Skeletal muscle tissue (tissue), 4 donors: ENCODE measurements around the gene KCNA5. TPM values are rescaled to one million over a fixed set of nuclear protein-coding genes. Genes with fewer than 3 reads are reported as not detected.

Source experiments
- H3K27ac ChIP-seq: one replicate; pipeline ENCODE4 v1.7.0; 2013; ENCODE audit warnings: mild to moderate bottlenecking, low read depth, low read length, inconsistent platforms
- H3K27me3 ChIP-seq, 3 donors: one replicate each; pipeline ENCODE4 v1.7.0; 2013; ENCODE audit warnings: low read length in 3 of 3; ENCODE audit not compliant: control insufficient read depth in 3 of 3, insufficient read depth in 3 of 3
- H3K36me3 ChIP-seq, 3 donors: one replicate each; pipeline ENCODE4 v1.7.0; 2013; ENCODE audit warnings: low read length in 3 of 3; ENCODE audit not compliant: control insufficient read depth in 3 of 3, insufficient read depth in 3 of 3
- H3K4me1 ChIP-seq, 3 donors: one replicate each; pipeline ENCODE4 v1.7.0; 2013; ENCODE audit warnings: low read length in 3 of 3, mild to moderate bottlenecking in 3 of 3; ENCODE audit not compliant: control insufficient read depth in 3 of 3, insufficient read depth in 3 of 3
- H3K4me3 ChIP-seq, 3 donors: one replicate each; pipeline ENCODE4 v1.7.0; 2013; ENCODE audit warnings: low read length in 3 of 3
- H3K9ac ChIP-seq, 3 donors: one replicate each; pipeline ENCODE4 v1.7.0; 2013; ENCODE audit warnings: low read length in 3 of 3, mild to moderate bottlenecking in 3 of 3, moderate library complexity in 2 of 3, low read depth in 1 of 3
- H3K9me3 ChIP-seq, 3 donors: one replicate each; pipeline ENCODE4 v1.7.0; 2013; ENCODE audit warnings: low read length in 3 of 3; ENCODE audit not compliant: control insufficient read depth in 3 of 3
- total RNA-seq: library from RNA; depleted of rRNA; stranded (reverse); fragments of >200 nt; gene quantifications from one replicate; pipeline ENCODE4 v1.2.3, GENCODE V29; 2014
- donor health status: Osteomylitis.

Gene KCNA5
- total RNA-seq, 1 donor from 2014 or later, result 3.7 TPM

DNA sequence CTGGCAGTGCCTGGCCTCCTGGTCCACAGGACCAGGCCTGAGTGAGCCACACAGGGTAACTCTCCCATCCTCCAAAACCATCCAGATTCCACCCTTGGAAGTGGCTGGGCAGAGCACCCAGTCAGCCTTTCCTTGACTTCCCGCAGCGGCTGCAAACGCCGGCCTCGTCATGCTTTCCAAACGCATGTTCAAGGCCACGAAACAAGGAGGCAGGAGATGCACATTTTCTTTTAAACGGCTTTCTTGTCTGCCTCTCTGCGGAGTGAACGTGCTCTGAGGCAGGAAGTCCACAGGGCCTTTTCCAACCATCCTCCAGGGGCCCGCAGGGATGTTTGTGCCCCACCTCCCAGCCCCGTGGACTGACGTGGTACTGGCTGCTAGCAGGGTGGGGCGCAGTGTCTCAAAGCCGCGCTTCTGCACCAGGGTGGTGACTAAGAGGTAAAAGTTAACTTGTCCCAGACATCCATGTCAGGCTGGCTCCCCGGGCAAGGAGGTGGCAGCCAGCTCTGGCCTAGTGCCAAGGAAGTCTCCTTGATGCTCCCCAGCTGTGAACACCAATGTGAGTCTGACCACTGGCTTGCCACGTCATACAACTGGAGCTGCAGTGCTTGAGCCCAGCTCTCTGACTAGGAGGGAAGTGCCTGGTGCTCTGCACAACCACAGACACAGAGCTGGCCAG lies 45.0 kb downstream of the KCNA5 start:
- Histone ChIP-seq H3K27ac (no peak overlapping the region), H3K9me3 (no peaks in the 10 kb centered on the region), H3K9ac (no peak overlapping the region), H3K4me1 (no peaks in the 10 kb centered on the region), H3K27me3 (peaks cover 2 to 8% (median 4%) of the 10 kb centered on the region in 3 donors), H3K4me3 (no peak overlapping the region), H3K36me3 (no peaks in the 10 kb centered on the region)

DNA sequence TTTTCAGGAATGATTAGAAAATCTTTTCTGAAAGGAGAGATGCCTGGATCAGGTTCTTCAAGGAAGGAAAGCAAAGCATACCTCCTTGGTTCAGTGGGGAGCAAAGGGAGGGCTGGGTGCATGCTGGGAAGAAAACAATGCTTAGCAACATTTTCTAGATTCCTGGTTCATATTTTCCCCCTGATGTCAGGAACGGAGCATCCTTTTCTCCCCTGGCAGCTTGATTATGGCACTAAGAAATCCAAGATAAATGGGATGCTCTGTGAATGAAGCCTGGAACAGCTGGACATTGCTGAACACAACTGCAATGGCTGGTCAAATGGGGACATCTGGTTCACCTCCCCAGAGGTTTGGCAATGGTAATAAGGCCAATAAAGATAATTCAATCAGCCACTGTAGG lies 50.9 kb downstream of the KCNA5 start:
- peaks cover 28 to 33% (median 32%) of the 10 kb centered on the region in 3 donors for H3K27me3 ChIP-seq
- peaks cover 0 to 2% (median 0%) of the 10 kb centered on the region in 3 donors for H3K4me1 ChIP-seq
- no peaks in the 10 kb centered on the region for H3K36me3 ChIP-seq
- H3K4me3 ChIP-seq, result no peak overlapping the region
- no peak overlapping the region for H3K27ac ChIP-seq
- H3K9me3 ChIP-seq, result no peaks in the 10 kb centered on the region
- no peak overlapping the region for H3K9ac ChIP-seq

DNA sequence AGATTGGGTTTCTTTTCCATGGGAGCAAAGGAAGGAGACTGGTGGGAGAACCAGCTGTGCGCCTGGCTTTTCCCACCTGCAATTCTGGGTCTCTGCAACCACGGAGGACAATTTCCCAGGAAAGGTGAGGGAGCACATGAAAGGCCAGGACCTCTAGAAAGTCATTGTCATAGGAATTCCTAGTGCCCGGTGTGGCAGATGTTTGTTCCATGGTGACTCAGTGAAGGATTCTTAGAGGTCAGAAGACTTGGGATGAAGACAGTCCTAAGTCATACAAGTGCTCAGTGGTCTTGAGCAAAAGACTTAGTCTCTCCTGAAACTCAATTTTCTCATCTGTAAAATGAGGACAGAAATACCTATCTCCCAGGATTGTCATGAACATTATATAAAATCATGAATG lies 51.3 kb downstream of the KCNA5 start:
- H3K4me1 ChIP-seq, result peaks cover 0 to 2% (median 0%) of the 10 kb centered on the region in 3 donors
- H3K36me3 ChIP-seq, result no peaks in the 10 kb centered on the region
- no peak overlapping the region for H3K27ac ChIP-seq
- H3K9me3 ChIP-seq, result no peaks in the 10 kb centered on the region
- no peak overlapping the region for H3K4me3 ChIP-seq
- H3K9ac ChIP-seq, result no peak overlapping the region
- peaks cover 28 to 36% (median 32%) of the 10 kb centered on the region in 3 donors for H3K27me3 ChIP-seq

Other genes with a start within 250 kb of the KCNA5 start
- 1.6 TPM for gene KCNA1, start 134.0 kb upstream of the KCNA5 start, total RNA-seq